ENCODE results near the gene GMDS.

Gene GMDS

DNA sequence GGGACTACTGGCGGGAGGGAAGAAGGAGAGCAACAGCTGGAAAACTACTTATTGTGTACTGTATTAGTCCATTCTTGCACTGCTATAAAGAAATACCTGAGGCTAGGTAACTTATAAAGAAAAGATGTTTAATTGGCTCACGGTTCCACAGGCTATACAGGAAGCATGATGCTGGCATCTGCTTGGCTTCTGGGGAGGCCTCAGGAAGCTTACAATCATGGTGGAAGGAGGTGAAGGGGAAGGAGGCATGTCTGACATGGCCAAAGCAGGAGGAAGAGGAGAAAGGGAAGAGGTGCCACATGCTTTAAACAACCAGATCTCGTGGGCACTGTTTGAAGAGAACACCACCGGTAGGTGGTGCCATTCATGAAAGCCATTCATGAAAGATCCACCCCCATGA, 67.3 kb downstream of the GMDS start:
- DNase-seq (ENCODE audit: low read depth), result no peak

DNA sequence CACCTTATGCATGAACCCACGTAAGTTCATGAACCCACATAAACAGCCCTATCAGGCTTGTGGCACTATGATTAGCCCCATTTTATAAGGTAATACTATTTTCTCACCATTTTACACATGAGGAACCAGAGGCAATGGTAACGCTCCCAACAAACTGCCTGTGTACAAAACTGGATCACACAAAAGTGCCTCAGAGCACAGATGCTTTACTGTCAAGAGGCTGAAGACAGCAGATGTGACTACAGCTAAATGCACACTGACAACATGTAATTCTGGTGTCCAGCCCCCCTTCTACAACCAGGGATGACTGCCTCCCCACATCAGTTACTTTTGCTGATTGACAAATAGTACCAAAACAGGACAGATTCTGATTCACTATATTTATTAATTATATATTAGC, 69.6 kb downstream of the GMDS start:
- no peak for DNase-seq (ENCODE audit: low read depth)

DNA sequence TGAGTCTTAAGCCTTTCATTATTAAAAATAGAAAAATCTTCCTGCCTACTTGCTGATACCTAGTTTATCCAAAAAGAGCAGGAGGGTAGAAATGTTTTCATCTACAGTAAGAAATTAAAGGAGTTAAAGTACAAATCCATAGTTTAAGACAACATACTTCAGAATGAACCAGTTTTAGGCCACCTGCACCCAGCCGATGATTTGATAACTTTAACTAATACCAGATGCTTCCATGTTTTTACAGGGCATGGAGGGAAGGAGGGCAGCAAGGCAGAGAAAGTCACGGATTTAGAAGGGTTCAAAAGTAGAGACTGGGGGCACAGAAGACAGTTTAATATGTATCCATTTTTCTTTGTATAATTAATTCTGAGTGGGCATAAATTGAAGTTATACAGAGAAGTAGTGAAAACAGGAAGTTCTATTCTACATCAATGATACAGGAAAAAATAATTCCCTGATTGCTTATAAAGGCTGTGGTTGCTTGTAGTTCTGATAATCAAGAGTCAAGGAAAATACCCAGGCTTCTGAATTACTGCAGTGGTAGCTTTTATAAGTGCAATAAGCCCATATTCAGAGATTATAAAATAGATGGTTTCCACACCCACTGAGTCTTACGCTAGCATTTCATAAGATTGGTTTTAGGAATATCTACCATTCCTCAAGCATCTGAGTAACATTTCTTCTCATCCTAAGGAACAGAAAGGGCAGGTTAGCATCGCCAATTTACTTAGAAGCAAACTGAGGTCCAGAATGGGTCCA, 72.0 kb downstream of the GMDS start:
- no peak for DNase-seq (ENCODE audit: low read depth)

DNA sequence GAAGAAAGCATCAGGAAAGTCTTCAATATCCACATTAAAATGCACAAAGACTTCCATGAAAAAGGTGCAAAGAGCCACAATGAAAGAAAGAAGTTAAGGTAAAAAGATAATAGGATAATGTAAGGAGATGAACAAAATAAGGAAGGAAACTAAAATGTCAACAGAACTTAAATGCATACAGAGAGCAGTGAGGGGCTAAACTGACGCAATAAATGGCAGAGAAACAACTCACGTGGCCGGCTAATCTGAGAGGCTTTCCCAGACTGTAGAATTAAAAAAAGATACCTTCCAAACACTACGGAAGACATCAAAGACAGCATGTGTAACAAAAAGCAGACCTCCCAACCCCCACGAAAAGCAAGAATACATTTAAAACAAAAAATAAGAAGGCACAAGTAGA, 73.7 kb downstream of the GMDS start:
- DNase-seq (ENCODE audit: low read depth), result no peak

DNA sequence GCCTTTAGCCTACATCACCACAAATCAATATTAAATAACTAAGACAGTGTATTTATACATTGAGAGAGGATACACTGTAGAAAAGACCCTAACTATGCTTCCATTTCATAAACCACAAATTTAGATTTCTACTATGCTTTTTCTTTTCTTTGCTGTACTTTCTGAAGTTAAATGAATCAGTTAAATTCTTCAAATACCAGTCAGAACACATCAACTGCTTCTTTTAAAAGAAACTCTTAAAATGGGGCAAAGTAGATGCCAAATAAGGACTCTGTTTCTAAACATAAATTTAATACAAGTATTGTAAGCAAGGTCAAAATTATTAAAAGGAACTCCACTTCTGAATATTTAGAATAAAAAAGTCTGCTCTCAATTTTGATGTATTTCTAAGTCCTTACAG, 76.9 kb downstream of the GMDS start:
- DNase-seq (ENCODE audit: low read depth), result no peak

DNA sequence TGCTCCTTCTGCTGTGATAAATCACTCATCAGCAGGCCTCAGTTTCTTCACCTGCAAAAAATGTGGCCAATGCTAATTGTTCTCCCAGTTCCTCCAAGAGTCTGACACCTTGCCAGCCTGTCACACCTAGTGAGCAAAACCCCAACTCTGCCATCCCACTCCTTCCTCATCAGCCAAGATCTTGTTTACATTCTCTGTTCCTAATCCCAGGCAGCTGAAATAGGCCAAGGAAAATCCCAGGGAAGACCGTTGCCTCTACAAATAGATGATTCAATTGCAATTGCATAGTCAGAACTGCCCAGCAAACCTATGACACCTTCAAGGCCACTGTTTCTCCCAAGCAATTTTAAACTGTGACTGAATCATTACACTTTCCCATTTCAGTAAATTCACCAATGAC, 78.7 kb downstream of the GMDS start:
- DNase-seq (ENCODE audit: low read depth), result no peak

DNA sequence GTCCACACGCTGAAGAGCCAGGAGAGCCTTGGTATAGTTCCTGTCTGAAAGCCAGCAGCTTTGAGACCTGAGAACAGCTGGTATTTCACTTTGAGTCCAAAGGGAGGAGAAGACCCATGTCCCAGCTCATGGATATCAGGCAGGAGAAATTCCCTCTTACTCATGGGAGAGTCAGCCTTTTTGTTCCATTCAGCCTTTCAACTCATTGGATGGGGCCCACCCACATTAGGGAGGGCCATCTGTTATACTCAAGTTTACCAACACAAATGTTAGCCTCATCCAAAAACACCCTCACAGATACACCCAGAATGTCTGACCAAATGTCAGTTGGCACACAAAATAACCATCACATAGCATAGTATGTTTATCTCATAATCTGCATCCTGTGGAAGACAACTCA, 80.1 kb downstream of the GMDS start:
- DNase-seq (ENCODE audit: low read depth), result no peak

DNA sequence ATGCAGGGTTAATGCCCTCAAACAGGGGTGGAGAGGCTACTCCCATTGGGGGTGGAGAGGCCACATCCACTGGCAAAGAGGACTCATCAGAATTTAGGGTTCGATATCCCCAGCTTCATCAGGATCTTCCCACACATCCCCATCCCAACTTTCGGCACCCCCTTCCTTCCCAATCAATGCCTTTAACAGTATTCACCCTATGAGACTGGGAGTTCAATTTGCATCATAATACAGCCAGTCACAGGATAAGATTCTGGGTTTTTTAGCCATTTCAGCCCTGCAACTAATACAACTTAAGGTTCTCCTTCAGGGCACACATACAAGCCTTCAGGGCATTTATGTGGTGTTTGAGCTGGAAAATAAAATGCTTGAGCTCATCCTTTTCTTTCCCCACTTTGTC, 80.9 kb downstream of the GMDS start:
- no peak for DNase-seq (ENCODE audit: low read depth)

DNA sequence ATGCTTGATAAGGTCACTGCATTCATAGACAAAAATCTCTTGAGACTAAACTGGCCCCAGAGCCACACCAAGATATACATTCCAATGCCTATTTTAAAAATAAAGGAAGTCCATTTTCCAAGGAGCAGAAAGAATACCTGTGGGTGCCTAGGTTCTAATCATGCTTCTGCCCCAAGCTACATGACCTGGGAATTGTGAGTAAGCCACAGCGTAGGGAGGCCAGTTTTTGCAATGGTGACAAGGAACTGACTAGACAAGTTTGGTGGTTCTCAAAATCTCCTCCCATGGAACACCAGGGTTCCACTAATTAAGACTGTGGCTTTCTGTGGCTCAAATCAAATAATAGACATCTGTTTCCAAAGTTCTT, 83.3 kb downstream of the GMDS start:
- DNase-seq (ENCODE audit: low read depth), result no peak

DNA sequence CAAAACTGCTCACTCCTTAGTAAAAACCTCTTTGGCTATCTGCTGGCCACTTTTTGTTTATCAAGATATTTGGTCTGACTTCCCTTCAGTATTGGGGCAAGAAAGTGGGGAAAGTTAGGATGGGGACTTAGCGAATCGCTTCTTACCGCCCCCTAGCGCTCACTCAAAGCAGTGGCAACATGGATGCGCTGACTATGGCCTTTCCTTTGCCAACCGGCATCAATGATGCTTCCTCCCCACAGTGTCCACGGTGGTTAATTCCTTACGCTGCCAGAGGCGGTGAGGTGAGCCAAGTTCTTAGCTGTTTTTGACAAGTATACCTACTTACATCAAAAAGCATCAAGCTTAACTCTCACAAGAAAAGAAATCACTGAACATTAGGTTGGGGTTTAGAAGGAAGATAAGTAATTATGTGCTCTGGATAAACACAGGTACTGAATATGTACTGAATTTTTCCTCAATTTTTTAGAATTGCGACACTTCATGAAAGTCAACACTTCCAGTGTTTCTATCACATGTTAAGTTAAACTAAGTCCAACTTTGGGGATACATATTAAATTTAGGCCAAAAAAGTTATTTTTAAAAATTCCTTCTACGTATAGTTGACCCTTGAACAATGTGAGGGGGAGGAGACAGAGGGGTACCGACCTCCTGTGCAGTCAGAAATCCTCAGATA, 86.7 kb downstream of the GMDS start:
- DNase-seq (ENCODE audit: low read depth), result no peak

DNA sequence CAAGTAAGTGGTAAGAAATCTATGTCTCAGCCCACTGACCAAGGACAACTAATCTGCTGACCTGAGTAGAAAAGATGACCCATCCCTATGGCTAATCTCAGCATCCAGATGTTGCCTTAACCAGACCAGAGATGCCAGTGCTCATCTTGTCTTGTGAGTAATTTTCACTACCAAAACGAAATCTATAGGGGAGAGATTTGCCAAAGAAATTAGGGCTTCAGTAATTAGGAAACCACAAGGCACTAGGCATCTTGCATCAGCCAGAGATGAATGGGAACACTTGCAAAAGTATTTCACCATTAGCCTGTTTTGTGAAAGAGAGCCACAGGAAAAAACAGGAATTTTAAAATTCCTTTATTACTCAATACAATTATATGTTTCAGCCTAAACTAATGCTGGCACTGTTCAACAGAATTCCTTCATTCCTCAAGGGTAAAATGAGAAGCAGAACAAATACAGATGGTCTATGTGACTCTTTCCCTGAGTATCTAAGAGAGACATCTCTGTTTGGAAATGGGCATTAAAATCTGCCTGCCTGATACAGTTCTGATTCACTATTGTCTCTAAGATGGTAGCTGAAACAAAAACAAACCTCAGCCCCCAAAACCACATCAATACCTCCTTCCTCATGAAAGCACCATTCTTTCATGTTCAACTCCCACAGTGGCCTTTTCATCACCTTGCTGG, 87.8 kb downstream of the GMDS start:
- peak; percentile 13 for DNase-seq (ENCODE audit: low read depth)

DNA sequence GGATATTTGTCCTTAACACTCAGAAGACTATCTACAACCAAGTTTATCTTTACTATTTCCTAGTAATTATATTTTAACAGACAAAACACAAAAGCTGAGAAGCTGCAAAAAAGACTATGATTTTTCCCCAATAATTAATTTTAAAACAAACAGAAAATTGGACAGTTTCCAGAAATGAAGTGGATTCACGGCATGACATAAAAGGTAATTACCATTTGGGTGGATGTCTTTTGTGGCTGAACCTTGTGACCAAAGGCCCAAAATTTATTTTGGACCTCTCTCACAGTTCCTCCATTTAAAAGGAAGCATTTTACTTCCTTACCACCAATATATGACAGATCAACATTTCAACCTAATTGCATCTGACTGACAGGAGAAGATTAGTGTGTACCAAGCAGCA, 90.2 kb downstream of the GMDS start:
- no peak for DNase-seq (ENCODE audit: low read depth)

DNA sequence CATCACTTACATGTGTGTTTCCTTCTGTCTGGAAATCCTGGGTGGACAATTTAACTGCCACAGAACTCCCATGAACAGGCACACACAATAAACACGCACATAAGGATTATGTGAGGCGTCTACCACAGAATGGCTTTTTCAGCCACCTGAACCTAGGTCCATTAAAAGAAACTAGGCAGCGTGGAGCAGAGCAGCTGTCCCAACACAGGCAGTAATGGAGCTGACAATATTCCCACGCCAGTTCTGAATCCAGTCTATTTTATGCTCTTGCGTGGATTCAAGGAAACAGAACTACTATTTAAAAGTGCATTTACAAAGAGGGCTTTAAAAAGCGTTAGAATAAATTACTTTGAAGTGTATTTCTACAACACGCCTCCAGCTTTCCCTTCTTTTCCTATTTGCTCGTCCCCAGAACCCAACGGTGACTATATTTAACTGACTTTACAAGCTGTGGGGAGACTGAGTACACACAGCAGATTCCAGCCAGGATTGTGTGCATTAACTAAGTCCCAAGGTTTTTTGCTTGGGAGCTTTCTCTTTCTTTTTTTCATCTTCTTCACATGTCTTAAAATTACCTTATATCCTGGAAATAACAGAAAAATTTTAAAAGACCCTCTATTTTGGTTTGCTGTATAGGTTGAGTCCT, 95.9 kb downstream of the GMDS start:
- DNase-seq (ENCODE audit: low read depth), result no peak

DNA sequence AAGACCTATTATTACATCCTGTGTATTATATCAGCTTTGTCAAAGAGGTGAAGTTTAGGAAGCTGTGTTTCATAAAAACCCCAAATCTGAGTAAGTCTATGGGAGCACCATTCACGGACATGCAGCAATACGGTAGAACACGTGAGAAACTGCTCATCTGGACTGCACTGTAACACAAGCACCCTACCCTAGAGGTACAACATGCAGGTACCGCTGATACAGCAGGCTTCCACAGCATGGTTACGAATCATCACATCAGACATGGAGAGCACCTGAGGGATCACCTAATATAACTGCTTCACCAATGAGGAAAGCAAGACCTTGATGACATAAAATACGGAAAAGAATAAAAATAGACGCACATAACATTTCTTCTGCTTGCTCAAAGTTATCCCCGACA, 96.7 kb downstream of the GMDS start:
- DNase-seq (ENCODE audit: low read depth), result no peak

DNA sequence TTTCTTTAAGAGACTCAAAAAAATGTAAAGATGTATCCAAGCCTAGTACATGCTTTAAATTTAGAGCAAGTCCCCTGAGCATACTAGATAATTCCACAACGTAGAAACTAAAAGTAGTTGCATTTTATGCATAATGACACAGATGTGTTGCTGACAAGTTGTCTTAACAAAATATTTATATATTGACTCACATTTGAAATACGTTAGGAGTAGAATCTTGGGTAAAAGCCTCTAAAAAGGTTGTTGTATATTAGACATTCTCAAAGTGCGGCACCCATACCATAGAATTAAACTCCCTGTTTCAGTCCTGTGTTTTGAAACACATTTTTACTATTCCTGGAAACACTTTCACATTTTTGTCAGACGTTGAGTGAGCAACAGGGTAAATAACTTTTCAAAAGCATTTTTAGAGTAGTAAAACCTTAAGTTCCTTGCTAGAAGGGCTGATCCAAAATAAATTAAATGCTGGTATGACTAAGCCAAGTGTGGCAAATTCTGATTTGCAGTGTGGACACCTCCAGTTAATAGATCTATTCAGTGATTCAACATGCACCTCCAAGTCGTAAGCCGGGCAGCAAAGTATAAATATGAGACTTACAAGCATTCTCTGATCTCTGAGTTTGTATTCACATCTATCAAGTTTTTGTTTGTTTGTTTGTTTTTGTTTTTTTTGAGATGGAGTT, 97.5 kb downstream of the GMDS start:
- DNase-seq (ENCODE audit: low read depth), result no peak

DNA sequence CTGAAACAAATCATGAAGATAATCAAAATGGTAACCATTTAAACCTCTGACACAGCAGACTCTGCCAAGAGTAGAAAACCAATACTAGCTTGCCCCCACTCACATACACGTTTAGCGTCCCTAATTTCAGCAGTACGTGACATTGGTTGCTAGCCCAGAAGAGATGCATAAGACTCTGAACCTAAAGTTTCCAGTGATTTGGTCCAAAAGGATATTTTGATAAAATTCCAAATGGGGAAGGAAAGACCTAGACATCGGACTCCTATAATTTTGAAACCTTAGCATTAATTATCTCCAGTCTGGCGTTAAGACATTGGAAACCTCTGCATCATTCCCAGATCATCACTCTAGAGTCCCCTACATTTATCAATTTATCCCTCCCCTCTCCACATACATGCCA, 98.1 kb downstream of the GMDS start:
- DNase-seq (ENCODE audit: low read depth), result no peak

DNA sequence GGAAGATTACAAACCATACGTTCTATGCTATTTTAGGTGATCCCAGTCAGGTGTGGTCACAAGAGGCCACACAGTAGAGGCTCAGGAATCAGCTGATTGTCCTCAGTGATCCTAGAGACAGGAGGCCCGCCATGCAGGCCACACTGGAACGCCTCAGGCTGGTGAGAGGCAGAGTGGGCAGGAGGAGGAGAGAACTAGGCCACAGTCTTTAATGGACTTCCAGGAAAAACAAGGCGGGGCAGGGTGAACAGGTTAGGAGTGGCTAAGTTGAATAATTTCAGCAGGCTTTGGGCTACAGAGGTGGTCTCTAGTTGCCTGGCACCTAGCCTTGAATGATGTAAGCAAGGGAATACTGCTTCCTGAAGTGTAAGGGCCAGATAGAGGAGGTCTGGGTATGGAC, 101.2 kb downstream of the GMDS start:
- no peak for DNase-seq (ENCODE audit: low read depth)

DNA sequence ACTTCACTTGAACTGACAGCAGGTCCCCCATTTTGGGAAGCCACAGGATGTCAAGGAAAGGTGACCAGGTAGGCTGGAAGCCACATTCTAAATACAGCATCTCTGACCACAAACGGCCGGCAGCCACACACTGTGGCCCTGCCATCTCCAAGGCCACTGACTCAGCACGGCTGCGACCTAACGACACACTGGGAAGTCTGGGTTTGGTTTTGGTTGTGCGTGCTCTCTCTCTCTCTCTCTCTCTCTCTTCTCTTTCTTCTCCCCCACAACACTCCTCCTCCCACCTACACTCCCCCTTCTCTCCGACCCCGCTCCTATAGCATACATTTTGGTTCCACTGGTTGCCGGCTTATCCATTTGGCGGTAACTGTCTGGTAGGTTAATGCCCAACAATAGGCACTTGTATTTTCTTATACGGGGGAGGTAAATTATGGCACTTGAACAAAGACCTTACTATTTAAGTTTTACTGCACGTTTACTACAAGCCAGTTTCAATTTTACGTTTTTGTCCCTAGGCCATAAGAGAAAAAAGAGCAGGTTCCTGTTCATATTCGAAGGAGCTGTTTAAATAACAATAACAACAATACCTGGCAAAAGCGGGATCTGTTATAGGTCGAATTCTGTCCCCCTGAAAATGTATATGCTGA, 103.6 kb downstream of the GMDS start:
- DNase-seq (ENCODE audit: low read depth), result no peak

DNA sequence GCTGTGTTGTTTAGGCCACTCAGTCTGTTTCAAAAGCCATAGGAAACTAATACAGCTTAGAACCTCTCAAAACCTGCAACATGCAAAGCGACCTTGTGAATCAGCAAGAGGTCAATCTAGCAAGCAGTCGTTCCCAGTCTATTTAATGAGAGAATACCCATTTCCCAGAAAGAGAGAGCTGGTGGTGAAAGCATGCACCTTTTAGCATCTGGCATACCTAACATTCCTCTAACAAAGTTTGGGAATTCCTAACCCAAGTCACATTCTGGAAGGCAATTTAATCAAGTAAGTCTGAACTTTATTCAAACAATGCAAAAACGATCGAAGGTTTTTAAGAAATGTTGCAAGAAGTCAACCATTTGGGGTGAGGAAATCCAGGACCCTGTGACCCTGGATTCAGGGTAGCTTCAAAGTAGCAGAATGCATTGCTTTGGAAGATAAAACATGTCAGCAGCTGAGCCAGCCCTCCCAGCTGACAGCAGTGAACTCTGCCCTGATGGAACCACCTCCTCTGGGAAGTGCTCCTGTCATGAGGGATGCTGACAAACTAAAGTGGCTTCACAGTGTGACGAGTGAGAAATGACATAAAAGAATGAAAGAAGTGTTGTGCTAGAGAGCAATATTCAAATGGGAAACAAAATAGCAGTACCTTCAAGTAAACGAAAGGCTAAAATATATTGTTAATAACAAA, 104.8 kb downstream of the GMDS start:
- no peak for DNase-seq (ENCODE audit: low read depth)

DNA sequence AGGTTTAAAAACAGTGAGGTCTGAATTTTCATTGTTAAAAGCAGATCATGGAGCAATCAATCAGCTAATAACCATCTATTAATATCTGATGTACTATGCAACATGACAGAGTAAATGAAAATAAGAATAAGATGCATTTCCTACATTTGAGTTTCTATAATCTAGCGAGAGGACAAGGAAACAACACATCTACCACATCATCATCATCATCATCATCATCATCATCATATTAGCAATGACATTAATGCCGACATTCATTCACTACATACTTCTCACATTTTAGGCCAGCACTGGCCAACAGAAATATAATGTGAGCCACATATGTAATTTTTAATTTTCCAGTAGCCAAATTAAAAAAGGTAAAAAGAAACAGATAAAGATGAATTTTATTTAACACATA, 110.0 kb downstream of the GMDS start:
- no peak for DNase-seq (ENCODE audit: low read depth)

DNA sequence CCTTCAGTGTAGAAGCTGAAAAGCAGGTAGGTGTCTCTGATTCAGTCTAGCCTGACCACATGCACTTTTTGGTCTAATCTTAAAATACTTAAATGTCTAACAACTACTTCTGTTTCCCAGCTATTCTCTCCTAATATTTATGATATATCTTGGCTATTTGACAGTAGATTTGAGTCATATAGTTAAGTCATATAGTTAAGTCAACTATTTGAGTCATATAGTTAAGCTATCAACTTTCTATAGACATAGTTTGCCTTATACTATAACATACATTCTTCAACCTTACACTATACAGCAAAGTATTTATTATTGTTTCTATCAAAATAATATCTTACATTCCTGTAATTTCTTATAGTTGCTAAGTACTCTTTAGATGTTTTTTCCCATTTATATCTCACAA, 110.9 kb downstream of the GMDS start:
- no peak for DNase-seq (ENCODE audit: low read depth)

All from stimulated activated CD4-positive, alpha-beta T cell treated with anti-CD3 and anti-CD28 coated beads, Interleukin-2, amount 100 ng/mL, for 4 hours (primary cell).